Measurements from ENCODE around the gene ALG5.

DNA sequence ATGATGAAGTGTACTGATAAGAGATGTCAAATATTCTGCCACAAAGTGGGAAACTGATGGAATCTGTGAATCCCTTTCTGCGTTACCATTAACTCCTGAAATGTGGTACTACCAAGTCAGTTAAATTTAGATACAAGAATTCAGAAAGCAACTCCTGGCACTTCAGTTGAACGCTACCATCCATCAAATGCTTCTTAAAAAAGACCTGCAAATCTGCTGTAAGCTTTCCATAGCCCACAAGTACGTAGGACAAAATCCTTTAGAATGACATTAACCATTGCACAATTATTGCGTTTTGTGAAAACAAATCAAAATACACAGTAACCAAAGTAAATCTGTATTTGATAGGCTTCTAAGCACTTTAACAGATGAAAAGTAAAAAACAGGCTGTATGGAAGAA lies 84.5 kb downstream of the ALG5 start:
- no peak for TF ChIP-seq JUND (IDR thresholded peaks at IDR 0.05)
- TF ChIP-seq RAD21 (IDR thresholded peaks at IDR 0.05; ENCODE audit: low read depth): no peak
- TF ChIP-seq, protein P1, sequence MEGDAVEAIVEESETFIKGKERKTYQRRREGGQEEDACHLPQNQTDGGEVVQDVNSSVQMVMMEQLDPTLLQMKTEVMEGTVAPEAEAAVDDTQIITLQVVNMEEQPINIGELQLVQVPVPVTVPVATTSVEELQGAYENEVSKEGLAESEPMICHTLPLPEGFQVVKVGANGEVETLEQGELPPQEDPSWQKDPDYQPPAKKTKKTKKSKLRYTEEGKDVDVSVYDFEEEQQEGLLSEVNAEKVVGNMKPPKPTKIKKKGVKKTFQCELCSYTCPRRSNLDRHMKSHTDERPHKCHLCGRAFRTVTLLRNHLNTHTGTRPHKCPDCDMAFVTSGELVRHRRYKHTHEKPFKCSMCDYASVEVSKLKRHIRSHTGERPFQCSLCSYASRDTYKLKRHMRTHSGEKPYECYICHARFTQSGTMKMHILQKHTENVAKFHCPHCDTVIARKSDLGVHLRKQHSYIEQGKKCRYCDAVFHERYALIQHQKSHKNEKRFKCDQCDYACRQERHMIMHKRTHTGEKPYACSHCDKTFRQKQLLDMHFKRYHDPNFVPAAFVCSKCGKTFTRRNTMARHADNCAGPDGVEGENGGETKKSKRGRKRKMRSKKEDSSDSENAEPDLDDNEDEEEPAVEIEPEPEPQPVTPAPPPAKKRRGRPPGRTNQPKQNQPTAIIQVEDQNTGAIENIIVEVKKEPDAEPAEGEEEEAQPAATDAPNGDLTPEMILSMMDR (IDR thresholded peaks at IDR 0.05 in 2 of 3, conservative IDR thresholded peaks at IDR 0.05 in 1 of 3; ENCODE audit: borderline replicate concordance in 1 of 3, insufficient read depth in 1 of 3, low read depth in 2 of 3, low read length in 2 of 3): no peak
- TF ChIP-seq EZH2phosphoT487 (IDR thresholded peaks at IDR 0.05; ENCODE audit: borderline replicate concordance): no peak
